Calu3 (cell line): ENCODE data around the gene COMMD1. TPM values are rescaled to one million over a fixed set of nuclear protein-coding genes. Genes with fewer than 3 reads are reported as not detected.

Source experiments
- BruUV-seq: library from RNA; stranded (reverse); fragments of 400-500 nt; replicated peaks from 2 replicates; lab custom pipeline; 2021; lab: Mats Ljungman, UMichigan
- CTCF ChIA-PET: fragments of 300-600 bp; sonication (Branson Sonifier 250); formaldehyde crosslinking; loops from one replicate; lab custom pipeline; 2022; ENCODE audit warnings: antibody characterized with exemption; lab: Charles Lee
- DNase-seq: peaks from one replicate; pipeline ENCODE4 v3.0.0; 2022
- H3K27ac Mint-ChIP-seq: one replicate; pipeline ENCODE4 v1.8.0; 2022; ENCODE audit warnings: mixed read lengths; ENCODE audit not compliant: unreplicated experiment
- H3K27me3 Mint-ChIP-seq: one replicate; pipeline ENCODE4 v1.8.0; 2022; ENCODE audit warnings: mixed read lengths; ENCODE audit not compliant: unreplicated experiment
- H3K36me3 Mint-ChIP-seq: one replicate; pipeline ENCODE4 v1.8.0; 2022; ENCODE audit warnings: mild to moderate bottlenecking, moderate library complexity, mixed read lengths; ENCODE audit not compliant: insufficient read depth, unreplicated experiment
- H3K4me1 Mint-ChIP-seq: one replicate; pipeline ENCODE4 v1.8.0; 2022; ENCODE audit warnings: mild to moderate bottlenecking, low read depth, mixed read lengths; ENCODE audit not compliant: unreplicated experiment
- H3K4me3 Mint-ChIP-seq: one replicate; pipeline ENCODE4 v1.8.0; 2022; ENCODE audit warnings: mild to moderate bottlenecking, low read depth, moderate library complexity, mixed read lengths; ENCODE audit not compliant: unreplicated experiment
- H3K9me3 Mint-ChIP-seq: one replicate; pipeline ENCODE4 v1.8.0; 2022; ENCODE audit warnings: low read depth, mixed read lengths; ENCODE audit not compliant: unreplicated experiment
- intact Hi-C: fragments of 100-400 bp; cut with micrococcal nuclease; formaldehyde crosslinking; loops from one replicate; pipeline ENCODE4 v1.10.0; 2022; ENCODE audit not compliant: unreplicated experiment
- total RNA-seq: library from RNA; stranded (reverse); gene quantifications from 2 replicates; pipeline ENCODE4 v1.2.3, GENCODE V29; 2022
- TF ChIP-seq, protein P1 (sequence below): fragments of 200-600 bp; IDR thresholded peaks from one replicate; pipeline ENCODE4 v1.8.0; 2022; ENCODE audit warnings: antibody characterized with exemption; ENCODE audit not compliant: unreplicated experiment

The COMMD1 gene
- total RNA-seq, 1 experiment from 2014 or later, result 19.4 TPM

DNA sequence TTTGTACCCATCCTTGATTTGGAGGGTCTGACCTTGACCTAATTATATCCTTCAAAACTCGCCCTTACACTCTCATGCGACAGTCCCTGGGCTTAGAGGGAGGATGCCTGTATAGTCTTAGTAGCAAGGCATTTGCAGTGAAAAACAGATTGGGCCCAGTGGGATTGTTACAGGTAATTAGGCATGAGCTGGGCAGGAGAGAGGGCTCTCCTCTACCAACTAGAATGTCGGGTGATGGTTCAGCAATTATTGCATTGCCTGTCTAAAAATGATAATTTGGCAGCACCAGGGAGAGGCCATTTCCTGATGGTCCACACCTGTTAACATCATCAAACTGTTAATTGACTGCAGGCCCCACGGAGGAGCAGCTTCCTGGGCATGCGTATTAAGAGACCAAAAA lies 32.4 kb downstream of the COMMD1 start:
- H3K4me3 Mint-ChIP-seq, result no peak overlapping the region
- H3K27ac Mint-ChIP-seq, result no peak overlapping the region
- intact Hi-C loops, result no loop called here
- no peaks in the 10 kb centered on the region for H3K9me3 Mint-ChIP-seq
- no peaks in the 10 kb centered on the region for H3K27me3 Mint-ChIP-seq
- no TSS peak for BruUV-seq
- no peaks in the 10 kb centered on the region for H3K36me3 Mint-ChIP-seq
- CTCF ChIA-PET, result no interaction called here
- DNase-seq, result no peak
- TF ChIP-seq, protein P1, sequence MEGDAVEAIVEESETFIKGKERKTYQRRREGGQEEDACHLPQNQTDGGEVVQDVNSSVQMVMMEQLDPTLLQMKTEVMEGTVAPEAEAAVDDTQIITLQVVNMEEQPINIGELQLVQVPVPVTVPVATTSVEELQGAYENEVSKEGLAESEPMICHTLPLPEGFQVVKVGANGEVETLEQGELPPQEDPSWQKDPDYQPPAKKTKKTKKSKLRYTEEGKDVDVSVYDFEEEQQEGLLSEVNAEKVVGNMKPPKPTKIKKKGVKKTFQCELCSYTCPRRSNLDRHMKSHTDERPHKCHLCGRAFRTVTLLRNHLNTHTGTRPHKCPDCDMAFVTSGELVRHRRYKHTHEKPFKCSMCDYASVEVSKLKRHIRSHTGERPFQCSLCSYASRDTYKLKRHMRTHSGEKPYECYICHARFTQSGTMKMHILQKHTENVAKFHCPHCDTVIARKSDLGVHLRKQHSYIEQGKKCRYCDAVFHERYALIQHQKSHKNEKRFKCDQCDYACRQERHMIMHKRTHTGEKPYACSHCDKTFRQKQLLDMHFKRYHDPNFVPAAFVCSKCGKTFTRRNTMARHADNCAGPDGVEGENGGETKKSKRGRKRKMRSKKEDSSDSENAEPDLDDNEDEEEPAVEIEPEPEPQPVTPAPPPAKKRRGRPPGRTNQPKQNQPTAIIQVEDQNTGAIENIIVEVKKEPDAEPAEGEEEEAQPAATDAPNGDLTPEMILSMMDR, result no peak
- H3K4me1 Mint-ChIP-seq, result no peaks in the 10 kb centered on the region

DNA sequence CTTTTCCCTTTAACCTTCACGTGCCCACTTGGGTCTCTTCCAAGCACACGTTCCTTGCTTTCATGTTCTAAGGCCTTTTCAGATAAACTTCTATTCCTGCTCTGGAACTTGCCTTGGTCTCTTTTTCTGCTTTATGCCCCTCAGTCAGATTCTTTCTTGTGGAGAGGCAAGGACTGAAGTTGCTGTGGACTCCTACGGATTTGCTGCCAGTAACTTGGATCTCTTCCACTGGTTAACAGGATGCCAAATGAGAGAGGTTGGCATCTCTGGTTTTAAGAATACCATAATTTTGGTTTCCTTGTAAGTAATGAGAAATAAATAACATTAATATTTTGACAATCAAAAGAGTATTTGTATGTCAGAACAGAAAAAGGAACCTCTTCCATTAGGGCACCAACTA lies 33.0 kb downstream of the COMMD1 start:
- Mint-ChIP-seq H3K4me3 (no peak overlapping the region), H3K27me3 (no peaks in the 10 kb centered on the region)

GRCh38 chr2:61943251-61943650 lies 37.8 kb downstream of the COMMD1 start:
- DNase-seq, result no peak
- Mint-ChIP-seq H3K9me3 (no peaks in the 10 kb centered on the region), H3K4me1 (no peaks in the 10 kb centered on the region), H3K36me3 (no peaks in the 10 kb centered on the region), H3K27me3 (no peaks in the 10 kb centered on the region), H3K27ac (no peak overlapping the region), H3K4me3 (no peak overlapping the region)
- no TSS peak for BruUV-seq
- CTCF ChIA-PET, result no interaction called here
- intact Hi-C loops, result no loop called here
- TF ChIP-seq, protein P1, result no peak

More for the DNA sequence above, 33.0 kb downstream of the COMMD1 start:
- CTCF ChIA-PET, result no interaction called here
- Mint-ChIP-seq H3K9me3 (no peaks in the 10 kb centered on the region), H3K4me1 (no peaks in the 10 kb centered on the region), H3K36me3 (no peaks in the 10 kb centered on the region), H3K27ac (no peak overlapping the region)
- BruUV-seq, result no TSS peak
- TF ChIP-seq, protein P1, result no peak
- intact Hi-C loops, result no loop called here
- no peak for DNase-seq

DNA sequence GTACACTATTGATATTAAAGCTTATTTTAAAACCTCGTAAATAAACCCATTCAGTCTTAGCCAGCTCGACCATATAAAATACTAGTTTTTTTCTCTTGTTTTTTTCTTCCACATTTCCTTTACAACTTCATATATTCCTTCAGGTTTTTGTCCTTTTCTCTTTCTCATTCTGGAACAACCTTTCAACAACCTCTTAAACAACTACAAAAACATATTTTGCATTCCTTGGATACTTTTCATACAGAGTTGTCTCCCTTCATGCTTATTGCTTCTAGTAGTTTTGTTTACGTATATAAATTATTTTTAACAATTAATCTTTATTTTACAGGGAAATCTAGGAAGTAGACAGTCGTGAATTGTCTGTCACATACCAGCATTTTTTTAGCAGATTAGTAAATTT lies 41.2 kb downstream of the COMMD1 start:
- Mint-ChIP-seq H3K4me1 (peaks cover 16% of the 10 kb centered on the region), H3K9me3 (no peaks in the 10 kb centered on the region), H3K27me3 (no peaks in the 10 kb centered on the region), H3K36me3 (no peaks in the 10 kb centered on the region), H3K4me3 (no peak overlapping the region), H3K27ac (no peak overlapping the region)
- CTCF ChIA-PET, result no interaction called here
- intact Hi-C loops, result no loop called here
- TF ChIP-seq, protein P1, result no peak
- DNase-seq, result no peak
- BruUV-seq, result no TSS peak
